HG03175 (cell line): Measurements from ENCODE around the gene GNRH2.
"Not testable (repeated sequence)": the region's sequence is repeated elsewhere in the genome, so short reads cannot be mapped to it uniquely, and the experiment has no call there.

ENCODE experiments used
- ATAC-seq: cut with Tn5 transposase; IDR thresholded peaks from one replicate; pipeline ENCODE4 v1.9.1; 2021; ENCODE audit warnings: mild to moderate bottlenecking, moderate library complexity; ENCODE audit not compliant: unreplicated experiment

The GNRH2 gene

GRCh38 chr20:3043322-3043721, at the start of gene GNRH2:
Gene GNRH2 (plus strand): TSS chr20:3043622. CDS start chr20:3044415, 793 bp downstream.
- no peak for ATAC-seq

GRCh38 chr20:2995796-2996195, 47.6 kb upstream of the GNRH2 start:
- ATAC-seq: no peak

DNA sequence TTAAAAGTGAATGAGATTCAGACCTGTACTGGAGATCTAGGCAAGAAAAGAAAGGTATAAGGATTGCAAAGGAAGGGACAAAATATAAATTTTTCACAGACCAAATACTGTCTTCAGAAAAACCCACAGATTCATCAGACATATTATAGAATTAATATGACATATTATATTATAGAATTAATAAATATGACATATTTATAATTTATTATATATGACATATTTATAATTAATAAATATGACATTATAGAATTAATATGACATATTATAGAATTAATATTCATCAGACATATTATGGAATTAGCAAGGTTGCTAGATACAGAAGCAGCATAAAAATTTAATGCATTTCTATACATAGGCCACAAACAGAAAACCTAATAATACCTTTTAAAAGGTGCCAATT, 44.7 kb upstream of the GNRH2 start:
- no peak for ATAC-seq

DNA sequence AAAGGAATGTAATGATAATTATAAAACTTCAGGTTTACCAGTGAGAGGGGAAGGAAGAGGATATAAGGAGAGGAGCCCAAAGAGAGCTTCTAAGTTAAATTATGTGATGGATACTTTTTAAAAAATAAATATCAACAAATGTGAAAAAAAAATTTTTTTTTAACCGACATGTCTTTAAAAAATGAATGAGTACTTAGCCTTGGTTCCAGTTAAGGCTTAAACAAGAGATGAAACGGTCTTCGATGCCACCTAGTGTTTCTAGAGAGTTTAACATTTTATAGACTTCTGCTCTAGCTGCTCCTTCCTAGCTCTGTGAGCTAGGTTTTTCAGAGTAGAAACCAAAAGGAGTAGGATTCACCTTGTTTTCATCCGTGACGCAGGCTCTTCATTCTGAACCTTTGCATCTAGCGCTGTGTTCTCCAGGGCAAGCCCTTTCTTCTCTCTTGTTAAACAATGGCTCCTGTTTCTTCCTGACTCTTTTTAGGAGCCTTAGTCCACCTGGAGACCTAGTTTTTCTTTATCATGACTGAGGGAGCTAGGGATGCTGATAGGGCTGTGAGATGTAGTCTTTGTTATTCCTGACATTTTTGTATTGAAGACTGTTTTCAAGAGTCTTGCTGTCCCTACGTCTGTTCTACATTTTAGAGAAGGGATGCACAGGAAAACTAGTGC, 42.4 kb upstream of the GNRH2 start:
- no peak for ATAC-seq

DNA sequence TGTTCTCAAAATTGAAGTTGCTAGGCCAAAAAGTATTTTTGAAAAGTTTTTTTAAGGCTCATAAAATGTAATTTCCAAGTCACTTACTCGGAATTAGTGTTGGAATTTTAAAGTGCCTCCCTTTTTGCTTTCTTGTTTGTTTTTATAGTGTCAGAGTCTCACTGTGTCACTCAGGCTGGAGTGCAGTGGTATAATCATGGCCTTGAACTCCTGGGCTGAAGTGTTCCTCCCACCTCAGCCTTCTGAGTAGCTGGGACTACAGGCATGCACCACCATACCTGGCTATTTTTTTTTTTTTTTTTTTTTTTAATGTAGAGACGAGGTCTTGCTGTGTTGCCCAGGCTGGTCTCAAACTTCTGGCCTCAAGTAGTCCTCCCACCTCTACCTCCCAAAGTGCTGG, 40.0 kb upstream of the GNRH2 start:
- no peak for ATAC-seq

DNA sequence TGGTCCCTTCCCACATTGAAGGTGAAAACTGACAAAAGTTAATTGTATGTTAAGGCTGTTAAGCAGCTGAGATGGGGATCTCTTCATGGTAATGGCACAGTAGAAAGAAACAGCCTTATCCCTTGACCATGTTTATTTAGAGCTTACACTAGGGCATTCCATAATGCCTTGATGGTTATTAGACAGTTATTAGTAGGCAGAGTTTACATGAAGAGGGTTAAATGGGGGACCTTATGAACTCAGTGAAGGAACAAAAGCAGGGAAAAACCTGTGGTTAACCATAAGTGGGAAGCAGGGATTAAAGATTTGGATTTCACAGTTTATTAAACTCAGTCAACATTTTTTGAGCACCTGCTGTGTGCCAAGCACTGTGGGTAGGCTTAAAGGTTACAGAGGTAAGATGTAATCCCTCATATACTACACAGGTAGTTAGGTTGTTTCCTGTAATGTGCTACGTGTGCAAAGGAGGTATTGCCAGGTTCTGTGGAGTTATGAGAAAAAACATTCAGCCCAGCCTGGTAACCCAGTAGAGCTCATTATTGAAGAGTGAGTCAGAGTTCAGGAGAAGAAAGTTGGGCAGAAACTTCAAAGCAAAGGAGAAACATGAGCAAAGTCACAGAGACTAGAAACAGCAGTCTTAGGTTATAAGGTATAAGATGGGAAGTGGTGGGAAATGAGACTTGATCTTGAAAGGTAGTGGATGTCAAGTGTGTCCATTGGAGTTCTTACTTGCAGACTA, 32.3 kb upstream of the GNRH2 start:
- no peak for ATAC-seq

DNA sequence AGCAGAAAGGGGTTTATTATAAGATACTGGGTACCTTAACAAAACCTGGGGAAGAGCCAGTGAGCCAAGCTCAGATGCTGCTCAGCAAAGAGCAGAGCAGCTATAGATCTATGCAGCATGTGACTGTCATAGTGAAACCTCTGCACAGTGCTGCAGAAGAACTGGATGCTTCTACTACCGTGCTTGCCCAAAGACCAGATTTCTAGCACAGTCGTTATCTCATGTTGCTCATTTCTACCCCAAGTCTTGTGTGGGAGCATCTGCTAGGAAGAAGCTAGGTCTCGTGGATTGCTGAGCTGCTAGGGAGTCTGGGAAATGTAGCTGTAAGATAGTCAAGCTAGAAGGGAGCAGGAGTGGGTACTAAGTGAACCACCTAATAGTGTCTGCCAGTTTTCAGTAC, 31.7 kb upstream of the GNRH2 start:
- ATAC-seq: no peak

GRCh38 chr20:3013771-3014170, 29.7 kb upstream of the GNRH2 start:
- no peak for ATAC-seq

- no peak for ATAC-seq
Observed at GRCh38 chr20:3014179-3014578, 29.2 kb upstream of the GNRH2 start.

- no peak for ATAC-seq
Observed at GRCh38 chr20:3014662-3015061, 28.8 kb upstream of the GNRH2 start.

DNA sequence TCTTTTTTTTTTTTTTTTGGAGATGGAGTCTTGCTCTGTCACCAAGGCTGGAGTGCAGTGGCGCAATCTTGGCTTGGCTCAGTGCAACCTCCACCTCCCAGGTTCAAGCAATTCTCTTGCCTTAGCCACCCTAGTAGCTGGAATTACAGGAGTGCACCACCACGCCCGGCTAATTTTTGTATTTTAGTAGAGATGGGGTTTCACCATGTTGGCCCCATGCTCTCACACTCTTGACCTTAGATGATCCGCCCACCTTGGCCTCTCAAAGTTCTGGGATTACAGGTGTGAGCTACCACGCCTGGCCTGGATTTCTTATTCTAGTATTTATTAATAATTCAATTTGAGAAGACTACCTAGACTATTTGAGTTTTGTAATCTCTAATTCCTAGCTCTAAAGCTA, 28.1 kb upstream of the GNRH2 start:
- ATAC-seq: not testable (repeated sequence)

DNA sequence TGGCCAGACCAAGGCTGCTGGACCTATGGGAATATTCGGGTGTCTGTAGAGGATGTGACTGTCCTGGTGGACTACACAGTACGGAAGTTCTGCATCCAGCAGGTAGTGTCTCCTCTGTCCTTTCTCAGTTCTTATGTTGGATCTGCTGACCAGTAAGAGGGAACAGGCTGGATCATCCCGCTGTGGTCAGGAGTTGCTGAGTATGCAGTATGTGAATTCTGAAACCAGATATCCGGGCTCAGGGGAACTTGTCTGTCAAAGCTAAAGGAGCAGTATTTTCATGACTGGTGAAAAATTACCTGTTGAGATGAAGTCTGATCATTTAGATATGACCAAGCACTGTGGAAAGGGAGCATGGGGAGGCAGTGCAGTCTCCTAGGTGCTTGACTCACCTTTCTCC, 22.1 kb upstream of the GNRH2 start:
- no peak for ATAC-seq

DNA sequence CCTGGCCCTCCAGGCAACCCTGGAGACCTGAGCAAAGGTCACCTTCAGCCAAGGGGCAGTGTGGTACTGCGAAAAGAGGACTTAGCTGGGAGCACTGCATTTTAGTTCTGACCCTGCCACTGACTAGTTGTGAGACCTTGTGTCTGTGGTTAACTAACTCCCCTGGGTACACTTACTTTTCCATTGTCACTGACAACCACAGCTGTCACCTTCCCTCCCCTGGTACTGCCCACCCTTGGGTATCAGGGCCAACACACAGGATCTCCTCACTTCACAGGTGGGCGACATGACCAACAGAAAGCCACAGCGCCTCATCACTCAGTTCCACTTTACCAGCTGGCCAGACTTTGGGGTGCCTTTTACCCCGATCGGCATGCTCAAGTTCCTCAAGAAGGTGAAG, 21.6 kb upstream of the GNRH2 start:
- ATAC-seq: no peak

DNA sequence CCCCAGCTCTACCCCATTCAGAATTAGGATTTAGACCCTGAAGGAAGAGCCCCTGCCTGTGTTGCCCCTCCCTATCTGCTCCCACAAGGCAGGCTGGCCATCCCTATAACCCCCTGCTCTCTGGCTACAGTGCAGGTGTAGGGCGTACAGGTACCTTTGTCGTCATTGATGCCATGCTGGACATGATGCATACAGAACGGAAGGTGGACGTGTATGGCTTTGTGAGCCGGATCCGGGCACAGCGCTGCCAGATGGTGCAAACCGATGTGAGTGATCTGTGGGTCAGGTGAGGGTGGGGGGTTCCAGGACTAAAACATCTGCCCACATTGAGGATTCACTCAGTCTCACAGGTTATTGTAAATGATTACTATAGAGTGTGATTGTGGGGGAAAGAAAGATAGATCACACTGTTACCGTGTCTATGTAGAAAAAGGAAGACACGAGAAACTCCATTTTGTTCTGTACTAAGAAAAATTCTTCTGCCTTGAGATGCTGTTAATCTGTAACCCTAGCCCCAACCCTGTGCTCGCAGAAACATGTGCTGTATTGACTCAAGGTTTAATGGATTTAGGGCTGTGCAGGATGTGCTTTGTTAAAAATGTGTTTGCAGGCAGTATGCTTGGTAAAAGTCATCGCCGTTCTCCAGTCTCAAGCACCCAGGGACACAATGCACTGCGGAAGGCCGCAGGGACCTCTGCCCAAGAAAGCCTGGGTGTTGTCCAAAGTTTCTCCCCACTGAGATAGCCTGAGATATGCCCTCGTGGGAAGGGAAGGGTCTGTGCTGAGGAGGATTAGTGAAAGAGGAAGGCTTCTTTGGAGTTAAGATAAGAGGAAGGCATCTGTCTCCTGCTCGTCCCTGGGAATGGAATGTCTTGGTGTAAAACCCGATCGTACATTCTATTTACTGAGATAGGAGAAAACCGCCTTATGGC, 20.6 kb upstream of the GNRH2 start:
- ATAC-seq: not testable (repeated sequence)

DNA sequence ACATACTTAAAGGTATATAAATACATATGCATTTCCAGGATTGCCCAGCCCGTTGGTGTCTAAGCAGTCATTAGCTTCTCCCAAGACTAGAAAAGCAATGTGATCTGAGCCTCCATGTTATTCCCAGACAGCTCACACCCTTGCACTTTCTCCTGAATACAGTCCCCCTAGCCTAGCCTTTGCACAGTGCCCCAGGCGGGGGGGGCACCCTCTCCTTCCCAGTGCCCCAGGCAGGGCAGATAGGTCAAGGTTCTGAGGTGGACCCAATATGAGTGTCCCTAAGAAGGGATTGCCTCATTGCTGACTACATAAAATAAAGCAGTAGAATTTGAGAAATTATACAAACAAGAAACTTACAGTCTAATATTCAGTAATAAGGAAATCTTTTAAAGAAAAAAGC, 15.4 kb upstream of the GNRH2 start:
- no peak for ATAC-seq

DNA sequence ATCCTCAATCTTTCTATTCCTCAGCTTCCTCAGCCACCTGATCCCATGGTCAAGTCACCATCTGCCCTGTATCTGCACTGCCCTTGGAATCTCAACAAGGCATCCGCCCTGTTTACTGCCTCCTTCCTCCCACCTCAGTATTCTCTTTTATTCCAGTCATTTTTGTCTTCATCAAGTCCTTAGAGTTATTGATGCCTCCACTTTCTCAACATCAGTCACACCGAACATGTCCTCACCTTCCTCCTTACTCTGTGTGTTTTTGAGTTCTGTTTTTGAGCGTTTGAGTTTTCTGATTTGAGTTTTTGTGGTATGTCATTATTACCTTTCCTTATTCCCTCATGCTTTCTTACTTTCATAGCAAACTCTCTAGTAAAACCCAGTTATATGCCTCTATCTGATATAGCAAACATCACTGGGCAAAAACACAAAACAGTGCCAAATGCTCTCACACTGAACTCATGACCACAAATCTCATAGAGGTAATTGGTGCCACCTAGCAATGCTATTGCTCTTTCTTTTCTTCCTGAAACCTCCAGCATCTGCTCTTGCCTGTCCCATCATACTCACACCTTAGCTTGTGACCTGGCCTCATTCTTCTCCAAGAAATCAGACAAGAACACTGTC, 11.8 kb upstream of the GNRH2 start:
- ATAC-seq: no peak

DNA sequence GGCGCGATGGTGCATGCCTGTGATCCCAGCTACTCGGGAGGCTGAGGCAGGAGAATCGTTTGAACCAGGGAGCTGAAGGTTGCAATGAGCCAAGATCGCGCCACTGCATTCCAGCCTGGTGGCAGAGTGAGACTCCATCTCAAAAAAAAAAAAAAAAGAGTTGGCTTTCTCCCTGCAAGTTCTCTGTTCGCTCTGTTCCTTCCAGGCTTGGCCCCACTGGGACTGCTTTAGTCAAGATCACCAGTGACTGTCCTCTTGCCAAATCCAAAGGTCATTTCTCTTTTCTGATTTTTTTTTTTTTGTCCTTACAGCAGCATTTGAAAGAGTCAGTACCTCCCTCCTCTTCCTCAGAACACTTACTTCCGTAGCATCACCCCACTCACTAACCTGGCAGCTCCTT, 10.8 kb upstream of the GNRH2 start:
- ATAC-seq: no peak

GRCh38 chr20:3037654-3038053, 5.8 kb upstream of the GNRH2 start:
- ATAC-seq: no peak

DNA sequence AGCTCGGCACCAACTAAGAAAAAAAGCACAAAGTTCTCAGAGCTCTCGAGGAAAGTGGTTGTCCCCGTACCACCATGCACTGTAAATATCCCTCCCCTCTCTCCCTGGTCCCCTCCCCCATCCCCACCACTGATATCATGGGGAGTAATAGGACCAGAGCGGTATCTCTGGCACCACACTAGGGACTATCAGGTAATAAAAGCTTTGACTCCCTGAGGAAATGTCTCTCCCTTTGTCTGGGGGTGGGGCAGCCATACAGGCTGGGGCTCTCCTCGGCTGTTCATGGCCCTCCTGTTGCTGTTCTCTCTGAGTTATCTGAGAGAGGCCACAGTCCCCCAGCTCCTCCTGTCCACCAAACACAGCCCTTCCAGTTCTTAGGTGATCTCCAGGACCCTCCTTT, 5.0 kb upstream of the GNRH2 start:
- no peak for ATAC-seq

GRCh38 chr20:3039426-3039825, 4.0 kb upstream of the GNRH2 start:
- ATAC-seq: no peak

DNA sequence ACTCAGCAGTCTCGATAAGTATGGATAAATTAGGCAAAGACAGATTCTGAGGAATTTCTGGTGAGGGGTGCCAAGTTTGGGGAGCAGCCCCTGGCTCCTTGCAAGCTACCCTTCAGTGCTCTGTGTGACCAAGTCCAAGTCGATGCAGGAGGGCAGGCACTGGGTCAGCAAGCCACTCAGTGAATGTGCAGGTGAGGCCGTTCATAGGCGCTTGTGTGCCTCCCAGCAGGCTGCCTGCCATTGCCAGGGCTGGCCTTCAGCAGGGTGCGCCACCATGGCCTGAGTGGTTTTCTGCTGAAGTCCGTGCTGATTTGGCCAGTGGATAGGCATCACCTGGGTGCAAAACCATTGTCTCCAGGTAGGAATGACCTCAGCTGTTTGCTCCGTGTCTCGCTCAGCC, 3.3 kb upstream of the GNRH2 start:
- ATAC-seq: no peak
